GM18511 (cell line): ENCODE measurements around the gene TGFBR3L.
A peak's percentile ranks its signal among the peaks of the same experiment; 100 is the strongest.

Experiments used
- ATAC-seq: cut with Tn5 transposase; IDR thresholded peaks from one replicate; pipeline ENCODE4 v1.9.1; 2021; ENCODE audit warnings: mild to moderate bottlenecking, moderate library complexity; ENCODE audit not compliant: unreplicated experiment

TGFBR3L gene

DNA sequence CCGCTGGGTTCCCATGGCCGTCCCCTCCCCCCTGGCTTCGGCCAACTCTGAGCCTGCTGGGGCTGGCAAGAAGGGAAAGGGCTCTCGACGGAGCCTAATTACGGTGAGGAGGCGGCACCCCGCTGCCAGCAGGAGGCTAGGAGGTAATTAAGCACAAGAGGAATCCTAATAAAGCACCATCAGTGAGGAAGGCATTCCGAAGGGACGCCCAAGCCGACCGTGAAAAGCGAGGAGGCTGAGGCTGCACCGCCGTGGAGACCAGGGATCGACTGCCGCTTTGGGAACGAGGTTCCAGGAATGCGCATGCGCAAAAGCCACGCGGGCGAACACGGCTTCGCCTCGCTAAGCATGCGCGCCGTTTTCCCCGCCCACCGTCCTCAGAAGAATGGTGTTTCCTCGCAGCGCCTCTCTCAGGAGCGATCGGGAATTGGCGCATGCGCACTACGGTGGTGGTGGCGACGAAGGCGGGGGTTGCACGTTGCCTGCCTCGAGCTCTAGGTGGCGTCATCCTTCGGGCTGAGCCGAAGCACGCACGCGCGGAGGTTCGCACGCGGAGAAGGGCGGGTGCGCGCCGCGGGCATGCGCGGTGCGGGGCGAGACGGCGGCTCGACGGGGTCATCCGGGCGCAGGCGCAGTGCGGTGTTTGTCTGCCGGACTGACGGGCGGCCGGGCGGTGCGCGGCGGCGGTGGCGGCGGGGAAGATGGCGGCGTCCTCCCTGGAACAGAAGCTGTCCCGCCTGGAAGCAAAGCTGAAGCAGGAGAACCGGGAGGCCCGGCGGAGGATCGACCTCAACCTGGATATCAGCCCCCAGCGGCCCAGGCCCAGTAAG is 11.2 kb upstream of the TGFBR3L start, which contains the start of gene MAP2K7:
TSS of gene MAP2K7 (plus strand) at position 634 of the 830 bp plus-strand sequence. CDS start at position 702, 68 bp downstream.
- peak; percentile 89 for ATAC-seq

DNA sequence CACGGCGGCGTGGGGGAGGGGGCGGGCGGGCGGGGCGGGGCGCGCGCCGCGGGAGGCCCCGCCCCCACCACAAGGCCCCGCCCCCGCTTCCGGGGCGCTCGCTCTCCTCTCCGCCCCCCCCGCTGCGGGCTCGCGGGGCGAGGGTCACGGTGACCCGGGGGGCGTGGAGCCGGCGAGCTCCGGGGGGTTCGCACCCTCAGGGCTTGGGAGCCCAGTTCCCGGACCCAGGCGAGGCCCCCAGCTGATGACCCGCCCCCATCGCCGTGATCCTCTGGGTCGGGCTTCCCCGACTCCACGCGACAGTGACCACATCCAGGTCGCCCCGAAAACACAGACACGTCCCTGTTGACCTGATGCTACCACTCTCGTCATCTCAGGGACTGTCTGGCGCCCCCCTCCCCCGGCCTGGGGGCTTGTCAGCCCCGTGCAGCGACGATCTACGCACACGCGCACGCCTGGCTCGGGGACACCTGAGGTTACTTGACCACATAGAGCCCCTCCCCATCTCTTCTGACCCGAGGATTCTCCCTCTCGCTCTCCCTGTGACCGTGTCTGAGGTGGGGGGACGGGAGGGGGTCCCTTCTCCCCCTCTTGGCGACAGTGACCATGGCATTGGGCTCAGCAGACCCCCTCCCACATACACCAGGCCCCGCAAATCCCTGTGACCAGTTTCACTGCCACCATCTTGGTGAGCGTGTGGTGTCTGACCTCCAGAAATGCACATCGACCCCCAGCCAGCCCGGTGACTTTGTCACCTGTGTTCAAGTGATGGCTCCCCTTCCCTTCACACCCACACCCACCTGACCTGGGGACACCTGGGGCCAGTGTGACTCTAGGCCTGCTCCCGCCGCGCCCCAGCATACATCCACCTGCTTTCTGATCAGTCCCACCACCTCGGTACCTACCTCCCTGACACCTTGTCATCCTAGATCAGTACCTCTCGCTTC is 10.3 kb upstream of the TGFBR3L start:
- ATAC-seq, result peak; percentile 42

DNA sequence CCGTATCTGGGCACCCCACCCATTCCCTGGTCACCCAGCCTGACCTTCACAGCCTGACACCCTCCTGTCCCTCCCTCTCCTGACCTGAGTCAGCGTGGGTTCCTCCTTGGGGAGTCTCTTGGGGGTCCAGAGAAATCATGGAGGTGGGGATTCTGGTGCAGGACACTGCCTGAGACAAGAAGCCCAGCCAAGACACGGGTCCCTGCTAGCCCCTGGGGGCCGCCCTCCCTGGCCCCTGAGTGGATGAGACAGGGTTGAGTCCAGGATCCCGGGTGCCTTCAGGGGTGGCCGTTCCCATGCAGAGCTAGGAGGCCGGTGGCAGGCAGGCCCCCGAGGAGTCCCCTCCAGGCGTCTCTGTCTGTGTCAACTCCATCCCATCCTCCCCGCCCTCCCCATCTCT is 9.4 kb upstream of the TGFBR3L start:
- no peak for ATAC-seq

DNA sequence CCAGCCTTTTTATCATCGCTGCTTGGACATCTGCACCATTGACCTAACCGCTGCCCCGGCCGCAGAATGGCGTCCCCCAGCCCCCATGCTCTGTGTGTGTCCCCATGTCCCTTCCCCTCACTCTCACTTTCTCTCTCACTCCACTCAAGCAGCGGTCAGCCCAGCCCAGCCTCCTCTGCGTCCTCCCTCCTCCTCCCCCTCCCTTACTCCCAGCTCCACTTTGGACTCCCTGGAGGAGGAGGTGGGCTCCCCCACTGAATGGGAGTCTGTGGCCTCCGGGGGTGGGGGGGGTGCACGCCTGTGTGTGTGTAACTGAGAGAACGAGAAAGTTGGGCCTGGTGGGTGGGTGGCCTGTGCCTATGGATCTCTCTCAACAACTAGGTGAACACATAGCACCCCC is 8.8 kb upstream of the TGFBR3L start:
- no peak for ATAC-seq

DNA sequence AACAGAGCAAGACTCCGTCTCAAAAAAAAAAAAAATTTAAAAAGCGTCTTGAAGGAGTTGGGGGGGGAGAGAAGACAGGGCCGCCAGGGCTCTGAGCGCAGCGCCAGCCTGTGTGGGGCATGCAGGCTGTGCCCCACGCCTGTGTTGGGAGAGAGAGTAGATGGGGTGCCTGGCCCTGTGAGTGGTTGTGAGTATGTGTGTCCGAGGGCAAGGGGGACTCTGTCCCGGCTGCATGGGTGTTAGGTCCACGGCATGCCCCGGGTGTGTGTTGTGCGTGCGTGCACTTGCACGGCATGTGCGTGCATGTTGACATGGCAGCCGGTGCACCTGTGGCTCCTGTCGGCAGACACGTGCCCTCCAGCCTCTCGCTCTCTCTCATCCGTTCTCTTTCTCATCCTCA is 7.5 kb upstream of the TGFBR3L start:
- no peak for ATAC-seq

DNA sequence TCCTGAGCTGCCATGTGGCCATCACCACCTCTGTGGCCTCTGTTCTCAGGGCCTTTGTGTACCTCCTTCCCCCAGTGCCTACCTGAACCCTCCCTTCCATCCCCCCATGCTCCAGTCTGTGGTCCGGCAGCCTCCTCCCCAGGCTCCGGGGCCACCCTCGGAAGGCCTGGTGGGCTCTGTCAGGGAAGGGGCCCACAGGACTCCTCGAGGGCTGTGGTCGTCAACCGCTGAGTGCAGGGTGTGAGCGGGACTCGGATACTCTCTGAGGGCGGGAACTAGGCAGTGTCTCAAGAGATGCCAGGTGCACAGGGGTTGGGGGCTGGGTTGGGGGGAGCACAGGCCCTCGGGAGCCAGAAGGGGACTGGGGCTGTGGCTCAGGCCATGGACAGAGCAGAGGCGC is 7.1 kb upstream of the TGFBR3L start:
- ATAC-seq, result no peak

DNA sequence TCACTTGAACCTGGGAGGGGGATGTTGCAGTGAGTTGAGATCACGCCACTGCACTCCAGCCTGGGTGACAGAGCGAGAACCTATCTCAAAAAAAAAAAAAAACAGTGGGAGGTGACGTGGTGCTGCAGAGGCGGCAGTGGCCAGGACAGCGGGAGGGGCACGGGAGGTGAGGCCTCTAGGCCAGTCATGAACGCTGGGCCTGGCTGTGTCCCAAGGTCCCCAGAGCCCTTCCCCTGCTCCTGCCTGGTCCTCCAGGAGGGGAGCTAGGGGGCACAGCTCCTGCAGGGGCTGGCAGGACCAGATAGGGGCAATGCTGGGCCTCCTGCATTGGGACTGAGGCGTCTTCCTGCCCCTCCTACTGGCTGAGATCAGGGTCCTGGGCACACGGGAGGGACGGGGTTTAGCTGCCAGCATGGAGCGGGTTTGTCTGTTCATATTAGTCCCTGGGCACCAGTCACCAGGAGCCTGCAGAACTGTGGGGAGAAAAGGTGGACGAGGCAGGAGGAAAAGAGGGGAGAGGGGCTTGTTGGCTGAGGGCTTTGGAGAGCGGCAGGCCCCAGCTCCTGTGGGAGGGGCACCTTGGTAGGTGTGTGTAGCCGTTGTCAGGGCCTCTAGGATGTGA is 6.4 kb upstream of the TGFBR3L start:
- no peak for ATAC-seq

DNA sequence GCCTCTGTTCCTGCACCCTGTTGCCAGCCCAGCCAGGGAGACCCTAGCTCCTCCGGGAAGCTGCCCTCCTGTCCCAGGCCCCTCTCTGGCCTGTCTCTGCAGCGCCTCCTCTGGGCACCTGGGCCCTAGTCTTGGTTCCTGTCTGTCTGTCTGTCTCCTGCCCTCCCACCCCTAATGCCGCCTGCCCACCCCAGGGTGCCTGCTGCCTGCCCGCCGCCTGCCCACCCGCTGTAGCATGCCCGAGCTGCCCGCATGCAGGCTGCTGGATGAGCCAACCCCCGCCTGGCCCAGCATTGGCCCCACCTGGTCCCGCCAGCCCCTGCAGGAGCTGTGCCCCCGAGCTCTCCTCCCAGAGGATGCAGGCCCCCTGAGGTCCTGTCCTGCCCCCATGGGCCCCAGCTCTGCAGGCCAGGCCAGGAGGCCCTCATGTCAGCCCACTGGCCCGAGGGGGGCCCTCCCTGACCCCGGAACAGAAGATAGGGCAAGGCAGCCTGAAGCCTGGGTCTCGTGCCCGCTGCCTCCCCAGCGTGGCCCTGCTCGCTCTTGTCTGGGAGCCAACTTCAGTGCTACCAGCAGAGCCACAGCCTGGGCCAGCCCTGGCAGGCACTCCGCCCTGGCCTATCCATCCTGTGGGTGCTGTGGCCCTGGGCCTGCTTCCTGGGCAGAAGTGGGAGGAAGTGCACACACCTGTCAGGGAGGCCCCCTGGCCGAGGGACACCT is 5.7 kb upstream of the TGFBR3L start:
- no peak for ATAC-seq

DNA sequence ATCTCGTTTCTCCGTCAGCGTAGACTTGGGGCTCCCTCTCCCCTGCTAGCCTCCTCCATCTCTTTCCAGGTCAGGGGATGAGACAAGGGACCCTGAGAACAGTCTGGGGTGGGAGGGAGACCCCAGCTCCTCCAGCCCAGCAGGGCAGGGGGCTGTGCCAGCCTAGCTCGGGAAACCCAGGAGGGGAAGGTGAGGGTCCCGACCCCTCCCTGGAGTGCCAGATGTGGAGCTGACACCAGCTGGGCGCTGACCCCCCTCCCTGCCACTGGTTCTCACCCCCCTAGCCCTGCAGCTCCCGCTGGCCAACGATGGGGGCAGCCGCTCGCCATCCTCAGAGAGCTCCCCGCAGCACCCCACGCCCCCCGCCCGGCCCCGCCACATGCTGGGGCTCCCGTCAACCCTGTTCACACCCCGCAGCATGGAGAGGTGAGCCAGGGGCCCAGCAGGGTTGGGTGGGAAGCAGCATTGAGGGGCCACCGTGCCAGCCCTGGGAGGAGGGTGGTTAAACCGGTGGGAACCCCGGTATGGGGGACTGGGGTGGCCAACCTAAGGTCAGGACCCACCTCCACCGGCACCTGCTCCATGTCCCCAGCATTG is 5.1 kb upstream of the TGFBR3L start:
- no peak for ATAC-seq

DNA sequence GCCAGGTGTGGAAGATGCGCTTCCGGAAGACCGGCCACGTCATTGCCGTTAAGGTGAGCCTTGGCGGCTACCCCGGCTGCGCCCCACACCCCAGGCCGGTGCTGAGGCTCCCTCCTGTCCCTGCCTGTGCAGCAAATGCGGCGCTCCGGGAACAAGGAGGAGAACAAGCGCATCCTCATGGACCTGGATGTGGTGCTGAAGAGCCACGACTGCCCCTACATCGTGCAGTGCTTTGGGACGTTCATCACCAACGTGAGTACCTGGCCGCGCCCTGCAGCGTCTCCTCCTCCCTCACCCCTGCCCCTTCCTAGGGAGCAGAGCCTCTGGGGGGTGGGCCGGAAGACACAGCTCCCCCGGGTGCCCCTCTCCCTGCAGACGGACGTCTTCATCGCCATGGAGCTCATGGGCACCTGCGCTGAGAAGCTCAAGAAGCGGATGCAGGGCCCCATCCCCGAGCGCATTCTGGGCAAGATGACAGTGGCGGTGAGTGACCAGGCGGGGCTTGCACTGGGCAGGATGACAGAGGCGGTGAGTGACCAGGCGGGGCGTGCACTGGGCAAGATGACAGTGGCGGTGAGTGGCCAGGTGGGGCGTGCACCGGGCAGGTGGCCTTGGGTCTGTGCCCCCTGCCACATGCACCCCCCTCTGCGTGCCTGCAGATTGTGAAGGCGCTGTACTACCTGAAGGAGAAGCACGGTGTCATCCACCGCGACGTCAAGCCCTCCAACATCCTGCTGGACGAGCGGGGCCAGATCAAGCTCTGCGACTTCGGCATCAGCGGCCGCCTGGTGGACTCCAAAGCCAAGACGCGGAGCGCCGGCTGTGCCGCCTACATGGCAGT is 4.1 kb upstream of the TGFBR3L start:
- no peak for ATAC-seq

DNA sequence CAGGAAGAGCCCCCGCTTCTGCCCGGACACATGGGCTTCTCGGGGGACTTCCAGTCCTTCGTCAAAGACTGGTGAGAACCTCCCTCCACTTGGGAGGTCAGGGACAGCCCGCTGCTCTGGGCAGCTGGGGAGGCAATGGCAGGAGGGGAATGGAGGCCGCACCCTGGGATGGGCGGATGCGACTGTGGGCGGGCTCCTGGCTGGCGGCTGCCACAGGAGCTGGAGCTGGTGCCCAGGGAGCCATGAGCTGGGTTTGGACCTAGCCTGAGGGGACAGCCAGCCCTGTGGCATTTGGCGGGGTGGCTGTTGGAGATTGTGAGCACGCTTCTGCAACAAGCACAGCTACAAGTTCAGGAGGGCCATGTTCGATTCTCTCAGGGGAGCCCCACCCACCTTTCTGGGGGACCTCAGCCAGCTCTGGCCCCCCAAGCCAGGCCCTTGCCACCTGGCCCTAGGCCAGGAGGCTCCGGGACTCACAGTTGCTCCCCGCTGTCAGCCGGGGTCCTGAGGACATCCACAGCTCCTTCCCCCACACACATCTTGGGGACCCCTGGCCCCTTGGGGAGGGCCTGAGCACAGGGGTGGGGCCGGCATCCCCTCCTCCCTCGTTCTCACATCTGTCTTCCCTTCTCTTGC is 3.0 kb upstream of the TGFBR3L start:
- ATAC-seq, result no peak

DNA sequence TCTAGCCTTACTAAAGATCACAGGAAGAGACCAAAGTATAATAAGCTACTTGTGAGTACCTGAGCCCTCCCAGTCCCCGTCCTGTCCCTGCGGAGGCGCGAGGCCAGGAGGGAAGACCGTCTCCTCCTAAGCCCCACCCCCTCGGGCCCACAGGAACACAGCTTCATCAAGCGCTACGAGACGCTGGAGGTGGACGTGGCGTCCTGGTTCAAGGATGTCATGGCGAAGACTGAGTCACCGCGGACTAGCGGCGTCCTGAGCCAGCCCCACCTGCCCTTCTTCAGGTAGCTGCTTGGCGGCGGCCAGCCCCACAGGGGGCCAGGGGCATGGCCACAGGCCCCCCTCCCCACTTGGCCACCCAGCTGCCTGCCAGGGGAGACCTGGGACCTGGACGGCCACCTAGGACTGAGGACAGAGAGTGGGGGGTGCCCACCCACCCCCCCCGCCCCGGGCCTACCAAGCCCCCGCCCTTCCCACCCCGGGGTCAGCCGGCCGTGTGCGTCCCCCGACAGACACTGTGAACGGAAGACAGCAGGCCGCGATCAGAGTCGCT is 2.4 kb upstream of the TGFBR3L start:
- ATAC-seq, result no peak

DNA sequence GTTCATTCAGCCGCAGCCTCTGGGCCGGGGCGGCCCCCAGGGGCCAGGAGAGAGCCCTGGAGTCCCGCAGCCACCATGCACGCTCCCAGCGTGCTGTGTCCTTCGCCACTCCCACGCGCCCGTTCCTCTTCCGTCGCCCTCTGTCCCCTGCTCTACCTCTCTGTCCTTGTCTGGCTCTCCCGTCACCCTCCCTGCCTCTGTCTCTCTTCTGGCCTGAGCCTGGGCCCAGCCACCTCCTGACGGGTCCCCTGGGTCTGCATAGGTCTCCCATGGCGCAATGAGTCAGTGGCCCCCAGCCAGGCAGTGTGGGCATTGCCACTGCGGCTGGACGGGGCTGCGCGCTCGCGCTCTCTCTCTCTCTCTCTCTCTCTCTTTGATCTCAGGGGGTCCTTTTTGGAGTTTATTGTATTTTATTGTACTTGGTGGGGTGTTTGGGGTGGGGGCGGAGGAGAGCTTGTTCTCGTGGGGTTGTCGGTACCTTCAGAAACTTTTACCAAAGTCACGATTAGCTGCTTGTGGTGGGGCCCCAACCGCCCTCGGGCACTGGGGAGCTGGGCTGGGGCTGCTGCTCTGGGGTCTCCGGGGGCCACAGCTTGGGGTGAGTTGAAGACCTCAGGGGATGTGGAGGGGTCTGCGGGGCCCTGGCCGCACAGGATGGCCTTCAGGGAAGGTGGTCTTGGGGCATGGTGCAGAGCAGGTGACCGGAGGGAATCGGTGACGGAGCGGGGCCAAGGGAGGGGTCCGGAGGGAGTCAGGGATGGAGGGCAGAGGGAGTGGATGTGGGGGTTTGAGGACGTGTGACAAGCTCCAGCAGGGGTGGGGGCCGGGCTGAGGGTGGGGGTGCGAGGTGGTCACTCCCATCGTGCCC is 1.7 kb upstream of the TGFBR3L start:
- ATAC-seq, result no peak

DNA sequence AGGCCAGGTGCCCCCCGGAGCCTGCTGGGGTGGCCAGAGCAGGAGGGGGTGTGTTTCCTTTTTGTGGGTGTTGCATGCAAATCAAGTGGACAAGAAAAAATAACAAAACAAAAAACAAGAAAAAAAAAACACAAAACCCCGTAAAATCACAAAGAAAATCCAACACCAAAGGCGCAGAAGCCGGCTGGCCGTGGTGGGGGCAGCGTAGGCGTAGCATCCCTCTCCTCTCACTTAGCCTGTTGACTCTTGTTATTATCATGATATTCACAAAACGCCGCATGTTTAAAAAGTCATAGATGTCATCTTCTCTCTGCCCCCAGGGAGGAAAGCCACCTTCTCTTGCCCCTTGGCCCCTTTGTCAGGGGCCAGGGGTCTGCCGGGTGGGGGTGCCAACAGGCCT is 978 bp upstream of the TGFBR3L start:
- ATAC-seq, result no peak

DNA sequence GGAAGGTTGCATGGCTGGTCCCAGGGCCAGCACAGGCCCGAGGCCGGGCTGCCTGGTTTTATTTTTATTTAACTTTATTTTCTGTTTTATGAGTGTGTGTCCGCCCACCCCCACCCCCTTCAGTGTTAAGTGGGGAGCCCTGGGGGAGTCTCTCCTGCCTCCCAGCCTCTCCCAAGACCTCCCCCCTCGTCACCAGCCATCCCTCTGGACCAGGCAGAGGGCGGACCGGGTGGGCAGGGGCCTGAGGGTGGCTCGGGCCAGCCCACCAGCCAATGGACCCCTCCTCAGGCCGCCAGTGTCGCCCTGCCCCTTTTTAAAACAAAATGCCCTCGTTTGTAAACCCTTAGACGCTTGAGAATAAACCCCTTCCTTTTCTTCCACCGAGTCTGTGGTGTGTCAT is 531 bp upstream of the TGFBR3L start:
- no peak for ATAC-seq

DNA sequence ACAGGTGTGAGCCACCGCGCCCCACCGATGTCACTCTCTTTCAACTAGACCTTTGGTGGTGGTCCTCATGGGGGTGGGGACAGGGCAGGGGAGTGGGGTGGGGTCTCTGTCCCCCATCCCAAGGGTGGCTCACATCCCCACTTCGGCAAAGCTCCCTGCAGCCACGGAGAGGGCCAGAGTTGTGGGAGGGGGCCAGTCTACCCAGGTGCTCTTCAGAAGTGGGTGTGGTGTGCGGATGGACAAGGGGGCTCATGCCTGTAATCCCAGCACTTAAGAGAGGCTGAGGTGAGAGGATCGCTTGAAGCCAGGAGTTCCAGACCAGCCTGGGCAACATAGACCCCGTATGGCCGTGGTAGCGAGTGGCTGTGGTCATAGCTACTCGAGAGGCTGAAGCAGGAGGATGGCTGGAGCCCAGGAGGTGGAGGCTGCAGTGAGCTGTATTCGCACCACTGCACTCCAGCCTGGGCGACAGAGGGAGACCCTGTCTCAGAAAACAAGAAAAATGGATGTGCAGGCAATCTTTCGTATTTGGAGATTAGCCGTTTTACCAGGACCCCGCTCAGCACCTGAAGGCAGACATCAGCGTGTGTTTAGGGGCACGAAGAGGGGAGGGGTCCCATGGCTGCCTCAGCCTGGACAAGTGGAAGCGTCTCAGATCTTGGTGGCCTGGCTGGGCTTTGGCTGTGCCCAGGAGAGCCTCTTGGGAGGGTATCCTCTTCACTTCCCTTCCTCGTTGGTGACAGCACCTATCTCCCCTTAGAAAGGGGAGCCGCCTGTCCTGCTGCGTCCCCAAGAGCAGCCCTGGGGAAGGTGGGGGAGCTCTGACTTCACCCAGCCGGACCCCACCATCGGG is 846 bp downstream of the TGFBR3L start:
- ATAC-seq, result no peak
